Fibroblast of pulmonary artery (primary cell): ENCODE measurements around the gene TECTA.

Experiments
- DNase-seq: peaks from one replicate; pipeline ENCODE4 v3.0.0-alpha.2; 2010; ENCODE audit warnings: low read depth
- H3K4me3 ChIP-seq: replicated peaks from 2 replicates; pipeline ENCODE4 v1.5.1; 2011; ENCODE audit warnings: low read depth, mild to moderate bottlenecking, control low read depth, low read length, moderate library complexity
- TF ChIP-seq, protein P1 (sequence below): IDR thresholded peaks from 2 replicates; pipeline ENCODE4 v1.5.1; 2011; ENCODE audit warnings: mild to moderate bottlenecking, control low read depth, low read length, inconsistent platforms; ENCODE audit errors: missing control alignments

TECTA gene

DNA sequence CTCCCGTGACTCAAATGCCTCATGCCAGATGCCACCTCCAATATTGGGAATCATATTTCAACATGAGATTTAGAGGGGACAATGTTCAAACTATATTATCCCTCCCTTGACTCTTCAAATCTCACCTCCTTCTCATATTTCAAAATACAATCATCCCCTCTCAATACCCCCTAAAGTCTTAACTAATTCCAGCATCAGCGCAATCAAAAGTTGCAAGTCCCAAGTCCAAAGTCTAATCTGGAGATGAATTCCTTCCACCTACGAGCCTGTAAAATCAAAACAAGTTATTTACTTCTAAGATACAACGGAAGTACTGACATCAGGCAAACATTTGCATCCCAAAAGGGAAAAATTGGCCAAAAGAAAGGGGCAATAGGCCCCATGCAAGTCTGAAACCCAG, 124.3 kb downstream of the TECTA start:
- TF ChIP-seq, protein P1, sequence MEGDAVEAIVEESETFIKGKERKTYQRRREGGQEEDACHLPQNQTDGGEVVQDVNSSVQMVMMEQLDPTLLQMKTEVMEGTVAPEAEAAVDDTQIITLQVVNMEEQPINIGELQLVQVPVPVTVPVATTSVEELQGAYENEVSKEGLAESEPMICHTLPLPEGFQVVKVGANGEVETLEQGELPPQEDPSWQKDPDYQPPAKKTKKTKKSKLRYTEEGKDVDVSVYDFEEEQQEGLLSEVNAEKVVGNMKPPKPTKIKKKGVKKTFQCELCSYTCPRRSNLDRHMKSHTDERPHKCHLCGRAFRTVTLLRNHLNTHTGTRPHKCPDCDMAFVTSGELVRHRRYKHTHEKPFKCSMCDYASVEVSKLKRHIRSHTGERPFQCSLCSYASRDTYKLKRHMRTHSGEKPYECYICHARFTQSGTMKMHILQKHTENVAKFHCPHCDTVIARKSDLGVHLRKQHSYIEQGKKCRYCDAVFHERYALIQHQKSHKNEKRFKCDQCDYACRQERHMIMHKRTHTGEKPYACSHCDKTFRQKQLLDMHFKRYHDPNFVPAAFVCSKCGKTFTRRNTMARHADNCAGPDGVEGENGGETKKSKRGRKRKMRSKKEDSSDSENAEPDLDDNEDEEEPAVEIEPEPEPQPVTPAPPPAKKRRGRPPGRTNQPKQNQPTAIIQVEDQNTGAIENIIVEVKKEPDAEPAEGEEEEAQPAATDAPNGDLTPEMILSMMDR = no peak
- H3K4me3 ChIP-seq = no peak overlapping the region
- no peak for DNase-seq

DNA sequence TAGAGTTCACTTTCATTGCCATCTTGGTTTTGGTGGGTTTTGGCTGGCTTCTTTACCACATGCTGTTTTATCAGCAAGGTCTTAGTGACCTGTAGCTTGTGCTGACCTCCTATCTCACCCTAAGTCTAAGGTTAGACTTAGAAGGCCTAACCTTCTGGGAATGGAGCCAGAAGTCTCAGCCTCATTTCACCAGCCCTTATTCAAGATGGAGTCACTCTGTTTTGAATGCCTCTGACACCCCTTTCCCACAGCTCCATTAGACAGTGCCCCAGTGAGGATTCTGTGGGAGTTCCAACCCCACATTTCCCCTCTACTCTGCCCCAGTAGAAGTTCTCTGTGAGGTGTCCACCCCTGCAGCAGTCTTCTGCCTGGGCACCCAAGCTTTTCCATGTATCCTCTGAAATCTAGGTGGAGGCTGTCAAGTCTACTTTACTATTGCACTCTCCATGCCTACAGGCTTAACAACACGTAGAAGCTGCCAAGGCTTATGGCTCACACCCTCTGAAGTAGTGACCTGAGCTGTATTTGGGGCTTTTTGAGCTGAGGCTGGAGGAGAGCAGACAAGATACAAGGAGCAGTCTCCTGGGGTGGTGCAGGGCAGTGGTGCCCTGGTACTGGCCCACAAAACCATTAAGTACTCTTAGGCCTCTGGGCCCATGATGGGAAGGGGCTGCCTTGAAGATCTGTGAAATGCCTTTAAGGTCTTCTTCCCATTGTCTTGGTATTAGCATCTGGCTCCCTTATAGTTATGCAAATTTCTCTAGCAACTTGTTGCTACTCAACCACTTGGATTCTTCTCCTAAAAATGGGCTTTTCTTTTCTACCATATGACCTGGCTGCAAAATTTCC, 125.6 kb downstream of the TECTA start:
- TF ChIP-seq, protein P1 = no peak
- no peak for DNase-seq
- H3K4me3 ChIP-seq = no peak overlapping the region

DNA sequence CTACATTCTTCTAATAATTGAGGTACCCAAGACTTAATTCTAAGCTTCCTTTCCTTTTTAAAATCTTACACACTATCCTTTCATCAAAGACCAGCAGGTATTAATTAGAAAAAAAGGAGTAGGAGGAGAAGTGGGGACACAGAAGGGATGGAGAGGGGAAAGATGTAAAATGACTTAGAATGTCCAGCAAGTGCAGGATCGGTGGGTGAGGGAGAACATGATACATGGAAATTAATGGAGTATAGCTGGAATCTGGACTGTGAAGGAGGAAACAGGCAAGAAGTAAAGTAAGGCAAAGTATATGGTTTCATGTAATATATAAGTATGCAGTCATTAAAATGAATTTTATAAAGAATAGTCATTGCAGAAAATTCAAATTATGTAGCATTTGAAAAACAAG, 127.8 kb downstream of the TECTA start:
- TF ChIP-seq, protein P1 = no peak
- DNase-seq = no peak
- H3K4me3 ChIP-seq = no peak overlapping the region

DNA sequence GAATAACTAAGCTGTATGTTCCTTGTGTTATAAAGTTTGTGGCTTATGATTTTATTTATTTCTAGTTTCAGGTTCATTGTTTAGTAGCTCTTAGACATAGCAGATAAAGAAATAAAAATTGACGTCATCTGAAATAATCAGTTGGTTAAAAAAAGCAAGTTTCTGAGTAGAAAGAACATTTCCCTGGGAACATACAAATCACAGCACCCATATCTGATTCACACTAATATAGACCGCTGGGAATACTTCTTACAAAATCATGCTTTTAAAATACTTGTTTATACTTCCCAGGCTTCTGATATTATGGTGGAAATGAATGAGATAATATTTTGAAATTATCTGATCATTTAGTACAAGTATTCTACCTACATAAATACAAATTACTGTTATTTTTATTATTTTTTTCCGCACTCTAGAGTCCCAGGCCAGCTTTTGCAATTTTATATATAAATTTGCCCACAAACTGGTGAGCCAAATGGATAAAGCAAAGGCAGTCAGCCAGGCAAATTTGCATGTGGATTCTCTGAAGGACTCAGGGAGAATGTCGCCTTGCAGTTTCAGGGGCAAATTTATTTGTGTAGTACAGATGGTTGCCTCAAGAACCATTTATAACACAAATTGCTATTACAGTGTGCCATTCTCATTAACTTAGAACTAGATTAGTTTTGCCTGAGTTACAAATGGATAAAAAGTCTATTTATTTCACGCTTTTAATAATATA, 128.6 kb downstream of the TECTA start:
- peak; percentile 25 for DNase-seq
- no peak overlapping the region for H3K4me3 ChIP-seq
- TF ChIP-seq, protein P1 = no peak

DNA sequence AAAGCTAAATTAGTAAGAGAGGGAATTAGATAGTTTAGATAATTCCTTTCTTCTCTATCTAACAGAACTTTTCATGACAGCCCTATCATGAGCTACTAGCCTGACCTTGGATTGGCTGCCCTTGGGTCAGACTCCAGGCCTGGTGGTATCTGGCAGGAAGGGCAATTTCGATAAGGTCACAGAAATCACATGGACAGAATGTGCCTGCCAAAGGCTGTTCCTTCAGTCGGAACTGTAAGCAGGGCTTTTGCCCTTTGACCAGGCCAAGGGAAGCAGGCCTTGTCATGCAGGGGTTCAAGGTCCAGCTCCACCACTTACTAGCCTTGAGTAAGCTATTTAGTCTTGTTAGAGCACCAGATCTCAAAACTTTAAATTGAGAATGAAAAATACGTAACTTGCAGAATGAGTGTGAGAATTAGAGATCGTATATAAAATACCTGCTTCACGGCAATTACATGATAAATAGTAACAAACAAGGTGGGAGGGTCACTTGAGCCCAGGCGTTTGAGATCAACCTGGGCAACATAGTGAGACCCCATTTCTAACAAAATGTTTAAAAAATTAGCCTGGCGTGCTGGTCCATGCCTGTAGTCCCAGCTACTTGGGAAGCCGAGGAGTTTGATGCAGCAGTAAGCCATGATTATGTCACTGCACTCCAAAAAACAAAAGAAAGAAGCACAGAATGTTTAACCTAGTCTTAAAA, 130.7 kb downstream of the TECTA start:
- no peak overlapping the region for H3K4me3 ChIP-seq
- DNase-seq = no peak
- TF ChIP-seq, protein P1 = no peak

DNA sequence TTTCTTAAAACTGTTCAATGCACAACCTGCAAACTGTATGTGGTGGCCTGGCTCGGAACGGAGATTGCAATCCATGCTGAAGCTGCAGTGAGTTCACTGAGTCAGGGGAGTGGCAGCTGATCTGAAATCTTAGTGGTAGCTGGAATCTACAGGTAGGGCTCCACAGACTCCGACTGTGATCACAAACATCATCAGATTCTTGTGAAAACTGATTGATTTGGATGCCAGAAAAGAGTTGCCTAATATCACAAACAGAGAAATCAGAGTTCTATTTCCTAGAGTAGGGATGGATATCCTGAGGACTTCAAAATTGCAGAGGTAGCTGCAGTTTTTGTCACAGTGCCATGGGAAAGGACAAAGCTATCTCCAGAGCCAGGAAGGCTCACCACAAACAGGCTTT, 134.0 kb downstream of the TECTA start:
- TF ChIP-seq, protein P1 = no peak
- no peak for DNase-seq
- H3K4me3 ChIP-seq = no peak overlapping the region
